Measurements from ENCODE around the gene FNBP1. TPM values are rescaled to one million over a fixed set of nuclear protein-coding genes. Genes with fewer than 3 reads are reported as not detected.
A peak's percentile ranks its signal among the peaks of the same experiment; 100 is the strongest.

Gene FNBP1
- total and polyA plus RNA-seq, 10 of the 15 experiments (the other 5 are each of a cell fraction or from before 2014, with no cell fraction given) = 64.5 to 353 (median 179) TPM

GRCh38 chr9:129946246-129946995, 96.6 kb downstream of the FNBP1 start:
- Histone ChIP-seq H3K27me3 (replicated peaks in 1 of 2; ENCODE audit: control insufficient read depth in 2 of 2, insufficient read depth in 2 of 2, low read length in 1 of 2) (no peaks in the 10 kb centered on the region), H3K79me2 (ENCODE audit: control insufficient read depth, insufficient read depth, low read length) (peaks cover 54% of the 10 kb centered on the region), H4K20me1 (ENCODE audit: control insufficient read depth, insufficient read depth) (peaks cover 4% of the 10 kb centered on the region; the same call in 1 of the 2 replicates), H3K9ac (ENCODE audit: control insufficient read depth, insufficient read depth, low read length) (no peak overlapping the region), H3K4me2 (ENCODE audit: control insufficient read depth, insufficient read depth) (no peak overlapping the region), H3K36me3 (ENCODE audit: control insufficient read depth in 2 of 2, insufficient read depth in 2 of 2, low read length in 1 of 2) (peaks cover 16 to 69% of the 10 kb centered on the region in 2 experiments), H3K9me3 (replicated peaks; ENCODE audit: control insufficient read depth, insufficient read depth, low read length) (peaks cover 11% of the 10 kb centered on the region), H3K4me3 (no peak overlapping the region), H3K4me1 (ENCODE audit: control insufficient read depth, insufficient read depth, low read length) (no peaks in the 10 kb centered on the region), H3K27ac (ENCODE audit: control insufficient read depth, insufficient read depth) (no peak overlapping the region), H2AFZ (ENCODE audit: control insufficient read depth, low read depth, low read length) (no peak overlapping the region)
- peak; percentile 71 for FAIRE-seq
- ATAC-seq = no peak
- intact Hi-C loops (cut with micrococcal nuclease; ENCODE audit: unreplicated experiment) = no loop called here
- WGBS (ENCODE audit: insufficient coverage, insufficient replicate concordance, low lambda C conversion rate, missing lambda C conversion rate) = 91% methylated on average over 6 of the region's 6 CpGs
- no peak for DNase-seq (ENCODE audit: low read depth, low spot score)
- TF ChIP-seq SMAD5 (IDR thresholded peaks at IDR 0.05; ENCODE audit: low read depth) = 0 out of 2 replicates have a peak, but pooled peaks have one; percentile 4
- TF ChIP-seq, protein P1, sequence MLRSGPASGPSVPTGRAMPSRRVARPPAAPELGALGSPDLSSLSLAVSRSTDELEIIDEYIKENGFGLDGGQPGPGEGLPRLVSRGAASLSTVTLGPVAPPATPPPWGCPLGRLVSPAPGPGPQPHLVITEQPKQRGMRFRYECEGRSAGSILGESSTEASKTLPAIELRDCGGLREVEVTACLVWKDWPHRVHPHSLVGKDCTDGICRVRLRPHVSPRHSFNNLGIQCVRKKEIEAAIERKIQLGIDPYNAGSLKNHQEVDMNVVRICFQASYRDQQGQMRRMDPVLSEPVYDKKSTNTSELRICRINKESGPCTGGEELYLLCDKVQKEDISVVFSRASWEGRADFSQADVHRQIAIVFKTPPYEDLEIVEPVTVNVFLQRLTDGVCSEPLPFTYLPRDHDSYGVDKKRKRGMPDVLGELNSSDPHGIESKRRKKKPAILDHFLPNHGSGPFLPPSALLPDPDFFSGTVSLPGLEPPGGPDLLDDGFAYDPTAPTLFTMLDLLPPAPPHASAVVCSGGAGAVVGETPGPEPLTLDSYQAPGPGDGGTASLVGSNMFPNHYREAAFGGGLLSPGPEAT (IDR thresholded peaks at IDR 0.05; ENCODE audit: low read depth) = no peak
- POLR2A ChIA-PET = no interaction called here
- SMC1A ChIA-PET (ENCODE audit: uncharacterized antibody, unreplicated experiment) = interaction anchor here (0.8 to 1.3 kb wide), 2 partner anchors 10 to 24 kb away, joined by 3 to 4 read pairs; no protein-coding TSS in a partner anchor
- CTCF ChIA-PET = no interaction called here
- in situ Hi-C loops (cut with MboI) = no loop called here
- TSS peak; percentile 13 for BruUV-seq (replicated peaks)
- RAD21 ChIA-PET (ENCODE audit: unreplicated experiment) = no interaction called here

- Histone ChIP-seq H2AFZ (ENCODE audit: control insufficient read depth, low read depth, low read length) (no peak overlapping the region), H4K20me1 (ENCODE audit: control insufficient read depth, insufficient read depth) (peaks cover 2% of the 10 kb centered on the region; the same call in 1 of the 2 replicates), H3K27ac (ENCODE audit: control insufficient read depth, insufficient read depth) (no peak overlapping the region; the same call in 1 of the 2 replicates), H3K79me2 (ENCODE audit: control insufficient read depth, insufficient read depth, low read length) (peaks cover 51% of the 10 kb centered on the region), H3K4me1 (ENCODE audit: control insufficient read depth, insufficient read depth, low read length) (no peaks in the 10 kb centered on the region), H3K4me3 (no peak overlapping the region), H3K36me3 (ENCODE audit: control insufficient read depth in 2 of 2, insufficient read depth in 2 of 2, low read length in 1 of 2) (peaks cover 16 to 61% of the 10 kb centered on the region in 2 experiments), H3K4me2 (ENCODE audit: control insufficient read depth, insufficient read depth) (no peak overlapping the region), H3K27me3 (replicated peaks in 1 of 2; ENCODE audit: control insufficient read depth in 2 of 2, insufficient read depth in 2 of 2, low read length in 1 of 2) (no peaks in the 10 kb centered on the region), H3K9ac (ENCODE audit: control insufficient read depth, insufficient read depth, low read length) (no peak overlapping the region), H3K9me3 (replicated peaks; ENCODE audit: control insufficient read depth, insufficient read depth, low read length) (peaks cover 11% of the 10 kb centered on the region)
- no TSS peak for BruUV-seq (replicated peaks)
- 0 out of 2 replicates have a peak, but pooled peaks have one; percentile 29 for TF ChIP-seq POLR2AphosphoS5 (IDR thresholded peaks at IDR 0.05; ENCODE audit: low read length)
- TF ChIP-seq NFYB (IDR thresholded peaks at IDR 0.05; ENCODE audit: insufficient read depth, low read depth, low read length) = no peak
- no peak for TF ChIP-seq NFIC (IDR thresholded peaks at IDR 0.05; ENCODE audit: low read depth, low read length)
- TF ChIP-seq IRF4 (IDR thresholded peaks at IDR 0.05; ENCODE audit: low read depth, low read length) = no peak
- TF ChIP-seq MYC (IDR thresholded peaks at IDR 0.05; ENCODE audit: insufficient read depth, insufficient read length, insufficient replicate concordance, low read length, severe bottlenecking) = no peak
- ATAC-seq (no peak), DNase-seq (ENCODE audit: low read depth, low spot score) (no peak), FAIRE-seq (no peak)
- 63% methylated on average over 3 of the region's 3 CpGs for WGBS (ENCODE audit: insufficient coverage, insufficient replicate concordance, low lambda C conversion rate, missing lambda C conversion rate)
- RAD21 ChIA-PET (ENCODE audit: unreplicated experiment) = no interaction called here
- in situ Hi-C loops (cut with MboI) (no loop called here), intact Hi-C loops (cut with micrococcal nuclease; ENCODE audit: unreplicated experiment) (no loop called here)
- POLR2A ChIA-PET = interaction anchor here (0.6 to 1.0 kb wide), 3 partner anchors 11 to 47 kb away, joined by 3 read pairs; no protein-coding TSS in a partner anchor
- SMC1A ChIA-PET (ENCODE audit: uncharacterized antibody, unreplicated experiment) = interaction anchor here (0.7 to 1.4 kb wide), 4 partner anchors 9 to 56 kb away, joined by 3 to 4 read pairs (median 4); no protein-coding TSS in a partner anchor
- CTCF ChIA-PET = no interaction called here
Measured at GRCh38 chr9:129945314-129945713, 97.7 kb downstream of the FNBP1 start.
